A549 (cell line): ENCODE data around the gene CYB5B.

ENCODE experiments used
- CTCF ChIP-seq: fragments of >200 bp; sonication (Bioruptor Twin); formaldehyde crosslinking; IDR thresholded peaks from 3 replicates; pipeline ENCODE4 v1.5.1; 2016
- HOXA7 ChIP-seq: fragments of 250-450 bp; sonication (Bioruptor Pico); IDR thresholded peaks from 2 replicates; pipeline ENCODE4 v1.5.0; 2020; ENCODE audit warnings: mild to moderate bottlenecking, moderate library complexity
- POLR2A ChIP-seq: IDR thresholded peaks from 2 replicates; pipeline ENCODE4 v1.6.1; 2012; ENCODE audit warnings: mild to moderate bottlenecking, low read length

- TF ChIP-seq HOXA7 (CRISPR knock-in tag) (no peak), POLR2A (no peak), CTCF (no peak)
Observed at GRCh38 chr16:69486724-69487123, 62.3 kb downstream of the CYB5B start.
